Left hindlimb (tissue), 1 donor: ENCODE data around the gene VAPA.

Source experiments
- DNase-seq: peaks from one replicate; pipeline ENCODE4 v3.0.0-alpha.2; 2018

VAPA gene, protein sequence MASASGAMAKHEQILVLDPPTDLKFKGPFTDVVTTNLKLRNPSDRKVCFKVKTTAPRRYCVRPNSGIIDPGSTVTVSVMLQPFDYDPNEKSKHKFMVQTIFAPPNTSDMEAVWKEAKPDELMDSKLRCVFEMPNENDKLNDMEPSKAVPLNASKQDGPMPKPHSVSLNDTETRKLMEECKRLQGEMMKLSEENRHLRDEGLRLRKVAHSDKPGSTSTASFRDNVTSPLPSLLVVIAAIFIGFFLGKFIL

DNA sequence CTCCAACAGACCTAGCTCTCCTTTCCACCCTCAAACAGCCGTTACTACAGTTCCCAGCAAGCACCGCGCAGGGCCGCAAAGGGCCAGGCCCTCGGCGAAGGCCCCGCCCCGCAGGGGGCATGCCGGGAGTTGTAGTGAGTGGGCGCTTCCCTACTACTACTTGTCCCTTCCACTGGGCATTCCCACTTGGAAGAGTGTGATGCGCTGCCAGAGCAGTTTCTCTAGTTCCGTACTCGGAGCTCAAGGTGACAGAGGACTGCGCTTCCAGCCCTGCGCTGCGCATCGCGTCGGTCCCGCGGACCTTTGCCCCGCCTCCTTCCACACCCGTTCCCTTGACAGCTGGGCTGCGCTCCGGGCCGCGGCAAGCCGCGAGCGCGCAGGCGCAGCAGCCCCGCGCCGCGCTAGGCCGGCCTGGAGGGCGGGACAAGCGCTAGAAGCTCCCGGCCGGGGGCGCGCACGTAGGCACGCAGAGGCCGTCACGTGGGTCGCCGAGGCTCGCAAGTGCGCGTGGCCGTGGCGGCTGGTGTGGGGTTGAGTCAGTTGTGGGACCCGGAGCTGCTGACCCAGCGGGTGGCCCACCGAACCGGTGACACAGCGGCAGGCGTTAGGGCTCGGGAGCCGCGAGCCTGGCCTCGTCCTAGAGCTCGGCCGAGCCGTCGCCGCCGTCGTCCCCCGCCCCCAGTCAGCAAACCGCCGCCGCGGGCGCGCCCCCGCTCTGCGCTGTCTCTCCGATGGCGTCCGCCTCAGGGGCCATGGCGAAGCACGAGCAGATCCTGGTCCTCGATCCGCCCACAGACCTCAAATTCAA lies at the start of gene VAPA:
Gene VAPA, plus strand, starts transcription at position 491 of the 808 bp plus-strand sequence. Its CDS starts 241 bp downstream, at position 732.
- peak; percentile 96 for DNase-seq

DNA sequence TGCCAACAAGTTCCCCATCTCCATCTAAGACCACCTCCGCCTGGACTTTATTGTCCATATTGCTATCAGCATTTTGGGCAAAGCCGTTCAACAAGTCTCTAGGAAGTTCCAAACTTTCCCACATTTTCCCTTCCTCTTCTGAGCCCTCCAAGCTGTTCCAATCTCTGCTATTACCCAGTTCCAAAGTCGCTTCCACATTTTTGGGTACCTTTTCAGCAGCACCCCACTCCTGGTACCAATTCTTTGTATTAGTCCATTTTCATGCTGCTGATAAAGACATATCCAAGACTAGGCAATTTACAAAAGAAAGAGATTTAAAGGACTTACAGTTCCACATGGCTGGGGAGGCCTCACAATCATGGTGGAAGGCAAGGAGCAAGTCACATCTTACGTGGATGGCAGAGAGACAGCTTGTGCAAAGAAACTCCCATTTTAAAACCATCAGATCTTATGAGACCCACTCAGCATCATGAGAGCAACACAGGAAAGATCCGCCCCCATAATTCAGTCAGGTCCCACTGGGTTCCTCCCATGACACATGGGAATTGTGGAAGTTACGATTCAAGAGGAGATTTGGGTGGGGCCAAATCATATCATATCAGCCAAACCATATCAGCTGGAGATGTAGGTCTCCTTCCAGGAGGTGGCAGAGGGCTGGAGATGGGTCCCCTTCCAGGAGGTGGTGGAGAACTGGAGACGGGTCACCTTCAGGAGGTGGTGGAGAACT lies 47.9 kb upstream of the VAPA start:
- DNase-seq: no peak

DNA sequence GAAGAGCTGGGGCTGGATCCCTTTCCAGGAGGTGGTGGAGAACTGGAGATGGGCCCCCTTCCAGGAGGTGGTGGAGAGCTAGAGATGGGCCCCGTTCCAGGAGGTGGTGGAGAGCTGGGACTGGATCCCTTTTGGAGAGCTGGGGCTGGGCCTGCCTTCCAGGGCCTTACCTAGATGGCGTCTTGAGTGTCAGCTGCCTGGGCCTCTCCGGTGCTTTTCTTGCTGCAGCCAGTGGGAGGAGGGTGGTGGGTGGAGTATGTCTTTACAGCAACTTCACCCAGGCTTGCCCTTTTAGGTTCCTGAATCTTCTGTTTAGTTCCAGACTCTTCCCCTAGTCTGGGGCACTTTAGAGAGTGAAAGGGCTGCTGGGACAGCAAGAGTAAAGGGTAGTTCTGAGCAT lies 47.2 kb upstream of the VAPA start:
- DNase-seq: no peak

DNA sequence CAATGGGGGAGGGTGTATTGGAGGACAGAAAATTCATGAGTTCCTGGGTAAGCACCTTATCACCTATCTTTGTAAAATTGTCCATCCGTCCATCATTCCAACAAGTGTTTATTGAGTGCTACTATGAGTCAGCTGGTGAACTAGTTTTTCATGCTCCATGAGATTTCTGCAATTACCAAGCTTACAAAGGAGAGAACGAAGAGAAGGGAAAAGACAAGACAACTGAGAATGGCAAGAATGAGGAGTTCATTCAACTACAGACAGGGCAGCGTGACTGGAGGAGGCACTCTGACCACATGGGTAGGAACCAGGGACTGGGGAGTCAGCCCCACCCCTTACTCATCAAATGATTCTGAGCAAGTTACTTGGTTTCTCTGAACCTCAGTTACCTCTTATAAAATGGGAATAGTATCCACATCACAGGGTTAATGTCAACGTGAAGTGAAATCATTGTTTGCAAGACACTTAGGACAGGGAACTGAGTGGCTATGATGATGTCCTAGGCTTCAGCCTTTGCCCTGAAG lies 46.7 kb upstream of the VAPA start:
- no peak for DNase-seq

DNA sequence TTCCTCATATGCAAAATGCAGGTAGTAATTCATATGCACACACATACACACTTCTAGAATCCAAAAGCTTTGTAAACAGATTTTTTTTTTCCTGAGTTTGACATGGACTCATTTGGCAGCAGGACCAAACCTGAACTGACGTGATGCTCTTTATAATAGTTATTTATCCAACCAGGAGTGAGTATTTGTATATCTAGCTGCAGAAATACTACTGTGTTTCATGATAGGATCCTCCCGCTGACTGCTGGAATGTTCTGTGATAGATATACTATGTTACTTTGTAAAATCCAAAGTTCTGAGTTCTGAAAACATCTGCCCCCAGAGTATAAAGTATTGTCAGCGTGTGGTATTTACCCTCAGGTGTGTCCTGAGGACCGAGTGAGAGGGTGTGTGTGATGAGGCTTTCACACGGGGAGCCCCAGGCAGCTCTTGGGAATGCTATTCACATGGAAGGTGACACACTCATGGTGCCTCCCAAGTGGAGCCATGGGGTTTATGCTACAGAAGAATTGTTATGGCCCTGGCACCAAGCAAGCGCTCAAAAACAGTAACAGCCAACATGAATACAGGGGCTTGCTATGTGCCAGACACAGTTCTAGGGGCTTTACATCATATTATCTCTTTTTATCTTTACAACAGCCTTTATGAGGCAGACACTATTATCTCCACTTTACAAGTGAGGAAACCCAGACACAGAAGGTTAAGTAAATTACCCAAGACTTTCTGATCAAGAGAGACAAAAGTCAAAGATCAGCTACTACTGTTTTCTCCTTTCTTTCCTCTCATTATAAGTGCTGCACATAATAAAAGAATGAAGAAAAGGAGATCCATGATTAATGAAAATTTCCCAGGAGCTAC lies 44.7 kb upstream of the VAPA start:
- no peak for DNase-seq

DNA sequence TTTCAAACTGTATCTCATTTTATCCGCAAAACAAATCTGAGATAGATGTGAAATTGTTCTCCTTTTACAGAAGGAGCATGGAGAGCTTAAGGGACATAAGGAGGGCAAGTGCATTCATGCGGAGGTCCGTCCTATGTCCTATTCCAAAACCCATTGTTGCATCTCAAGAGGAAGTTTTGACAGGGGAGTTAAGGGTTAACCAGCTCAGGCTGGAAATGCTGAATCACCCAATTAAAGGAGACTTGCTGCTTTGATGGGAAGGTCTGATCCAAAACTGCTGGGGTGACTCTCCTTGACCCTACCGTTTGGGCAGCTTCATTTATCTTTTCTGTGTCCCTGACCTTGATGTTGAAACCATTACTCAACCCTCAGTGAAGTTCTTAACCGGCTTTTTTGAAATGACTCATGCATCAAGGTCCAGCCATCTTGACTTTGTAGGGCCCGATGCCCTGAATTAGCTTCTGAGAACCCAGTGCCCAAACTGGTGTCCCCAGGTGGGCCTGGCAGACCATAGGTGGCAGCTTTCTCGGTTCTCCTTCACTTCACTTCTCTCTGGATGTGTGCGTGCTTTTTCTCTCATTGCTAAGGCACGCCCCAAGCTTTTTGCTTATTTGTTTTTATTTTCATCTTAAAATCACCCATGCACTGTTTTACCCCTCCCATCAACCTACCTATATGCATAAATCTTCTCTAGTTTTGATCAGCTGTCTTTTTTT lies 43.9 kb upstream of the VAPA start:
- DNase-seq: no peak

DNA sequence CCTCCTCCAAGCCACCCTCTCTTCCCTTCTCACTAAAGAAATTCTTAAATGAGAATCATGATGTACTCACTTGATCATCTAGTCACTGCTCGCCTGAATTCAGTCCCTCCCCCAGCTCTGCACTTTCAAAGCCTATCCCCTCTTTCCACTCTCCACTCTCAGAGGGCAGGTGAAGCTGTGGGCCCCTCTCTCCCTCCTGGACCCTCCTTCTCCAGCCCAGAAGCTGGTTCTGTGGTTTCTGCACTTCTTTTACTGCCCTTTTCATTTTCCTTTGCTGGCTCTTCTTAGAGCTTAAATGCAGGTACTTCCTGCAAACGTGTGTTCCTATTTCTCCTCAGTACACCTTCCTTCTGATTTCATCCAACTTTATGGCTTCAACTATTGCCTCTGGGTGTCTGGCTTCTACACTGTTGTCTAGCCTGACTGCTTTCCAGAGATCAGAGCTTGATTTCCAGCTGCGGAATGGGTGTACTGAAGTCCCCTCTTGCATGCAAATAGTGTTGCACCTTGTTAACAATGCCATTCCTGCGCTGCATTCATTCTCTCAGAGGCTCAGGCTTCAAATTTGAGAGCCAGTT lies 43.3 kb upstream of the VAPA start:
- DNase-seq: no peak

DNA sequence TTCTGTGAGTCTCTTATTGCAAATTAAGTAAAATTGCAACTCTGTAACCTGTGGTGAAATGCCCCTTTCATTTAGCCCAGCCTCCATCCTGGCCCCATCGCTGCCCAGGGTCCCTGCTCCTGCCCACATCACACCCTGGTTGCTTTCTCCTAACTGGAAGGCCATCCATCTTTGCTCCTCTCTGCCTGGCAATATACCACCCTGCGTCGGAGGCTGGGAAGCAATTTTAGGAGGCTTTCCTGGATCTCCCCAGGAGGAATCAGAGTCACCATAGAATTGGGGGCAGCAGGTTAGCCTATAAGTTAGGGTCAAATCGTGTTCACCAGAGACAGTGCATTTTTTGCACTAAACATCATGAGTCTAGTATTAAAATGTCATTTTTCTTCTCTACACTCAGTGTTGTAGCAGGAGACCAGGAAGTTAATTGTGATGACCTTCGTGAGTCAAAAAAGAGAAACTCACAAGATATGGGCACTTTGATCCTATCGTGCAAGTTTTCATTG lies 42.5 kb upstream of the VAPA start:
- DNase-seq: no peak

DNA sequence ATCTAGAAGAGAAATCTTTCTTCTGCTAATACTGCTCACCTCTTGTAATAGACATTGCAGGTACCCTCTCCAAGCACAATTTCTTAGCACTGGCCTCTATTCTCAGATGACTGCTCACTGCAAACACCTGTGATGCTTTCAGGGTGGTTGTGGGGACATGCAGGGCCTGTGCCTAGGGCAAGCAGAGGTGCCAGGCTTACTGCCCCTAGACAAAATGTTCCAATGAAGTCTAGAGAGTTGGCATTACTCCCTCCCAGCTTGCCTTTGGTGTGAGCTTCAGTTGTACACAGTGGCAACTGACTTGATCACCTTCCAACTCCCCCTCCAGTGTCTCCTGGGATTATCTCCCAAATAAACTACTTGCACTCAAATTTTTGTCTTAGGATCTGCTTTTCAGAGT lies 41.0 kb upstream of the VAPA start:
- DNase-seq: no peak

DNA sequence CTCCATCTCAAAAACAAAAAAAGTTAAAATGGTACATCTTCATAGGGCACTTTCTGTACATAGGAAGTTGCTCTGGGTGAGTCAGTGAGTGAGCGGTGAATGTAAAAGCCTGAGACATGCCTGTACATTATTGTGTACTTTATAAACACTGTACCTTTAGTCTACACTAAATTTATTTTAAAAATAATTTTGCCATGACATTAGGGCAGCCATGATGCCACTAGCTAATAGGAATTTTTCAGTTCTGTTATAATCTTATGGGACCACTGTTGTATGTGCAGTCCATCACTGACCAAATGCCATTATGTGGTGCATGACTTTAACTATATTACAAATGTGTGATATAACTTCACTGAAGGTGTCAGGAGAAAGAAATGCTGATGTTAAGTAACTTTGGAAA lies 39.1 kb upstream of the VAPA start:
- DNase-seq: no peak

DNA sequence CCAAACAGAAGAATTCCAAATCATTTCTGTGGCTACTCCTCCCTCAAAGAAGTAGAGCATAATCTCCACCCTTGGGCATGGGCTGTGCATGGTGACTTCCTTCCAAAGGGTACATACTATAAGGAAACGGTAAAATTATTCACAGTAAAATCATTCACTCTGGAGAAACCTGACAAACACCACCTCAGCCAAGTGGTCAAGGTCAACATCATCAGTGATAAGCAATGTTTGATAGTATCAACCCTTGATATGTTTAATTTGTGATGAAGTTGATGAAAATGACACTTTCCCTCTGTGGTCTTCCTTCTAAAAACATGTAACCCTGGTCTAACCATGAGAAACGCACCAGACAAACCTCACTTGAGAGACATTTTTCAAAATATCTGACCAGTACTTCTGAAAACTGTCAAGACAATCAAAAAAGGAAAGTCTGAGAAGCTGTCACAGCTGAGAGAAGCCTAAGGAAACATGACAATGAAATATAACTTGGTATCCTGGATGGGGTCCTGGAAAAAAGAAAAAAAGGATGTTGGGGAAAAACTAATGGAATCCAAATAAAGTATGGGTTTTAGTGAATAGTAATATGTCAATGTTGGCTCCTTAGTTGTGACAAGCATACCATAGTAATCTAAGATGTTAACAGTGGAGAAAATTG lies 37.5 kb upstream of the VAPA start:
- no peak for DNase-seq

DNA sequence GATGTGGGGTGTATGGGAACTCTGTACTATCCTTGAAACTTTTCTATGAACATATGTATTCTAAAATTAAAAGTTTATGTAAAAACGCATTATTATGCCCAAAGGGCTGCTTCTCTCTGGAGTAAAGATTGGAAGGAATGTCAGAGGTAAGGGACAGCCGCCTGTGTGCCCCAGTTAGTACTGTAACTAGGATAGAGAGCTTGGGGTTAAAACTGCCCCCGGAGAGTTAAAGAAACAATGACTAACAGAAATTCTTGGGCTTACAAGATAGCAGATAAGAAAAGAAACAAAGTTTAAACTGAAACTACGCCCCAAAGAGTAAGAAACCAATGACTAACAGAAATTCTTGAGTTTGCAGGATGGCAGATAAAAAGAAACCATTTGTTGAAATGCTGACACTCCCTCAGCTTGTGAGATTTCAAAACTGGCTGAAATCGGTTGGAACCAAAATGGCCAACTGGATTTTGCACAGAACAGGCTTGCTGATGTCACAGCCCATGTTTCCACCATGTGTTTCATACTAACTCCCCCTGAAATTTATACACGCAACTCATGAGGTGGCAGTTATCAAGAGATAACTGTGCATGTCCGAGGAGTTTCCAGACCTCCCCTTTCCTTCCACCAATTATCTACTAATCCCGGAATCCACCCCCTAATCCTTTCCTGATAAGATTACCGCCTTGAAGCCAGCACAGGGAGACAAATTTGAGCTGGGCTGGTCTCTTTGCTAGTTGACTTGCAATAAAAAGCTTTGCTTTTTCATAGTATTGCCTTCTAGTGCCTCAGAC lies 36.8 kb upstream of the VAPA start:
- no peak for DNase-seq

DNA sequence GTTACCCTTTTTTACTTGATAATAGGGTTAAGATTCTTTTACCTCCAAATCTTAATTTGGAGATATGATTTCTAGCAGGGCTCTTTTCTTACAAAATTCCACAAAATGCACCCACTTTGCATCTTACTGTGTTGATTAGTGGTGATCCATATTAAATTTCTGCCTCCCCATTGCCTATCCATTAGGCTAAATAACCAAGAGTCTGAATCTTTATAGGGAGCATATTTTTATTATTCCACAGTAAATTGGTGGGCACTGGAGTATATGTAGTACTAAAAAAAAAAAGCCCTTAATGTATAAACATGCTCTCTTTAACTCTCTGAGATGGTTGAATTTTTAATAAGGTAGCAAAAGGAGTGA lies 36.2 kb upstream of the VAPA start:
- no peak for DNase-seq

DNA sequence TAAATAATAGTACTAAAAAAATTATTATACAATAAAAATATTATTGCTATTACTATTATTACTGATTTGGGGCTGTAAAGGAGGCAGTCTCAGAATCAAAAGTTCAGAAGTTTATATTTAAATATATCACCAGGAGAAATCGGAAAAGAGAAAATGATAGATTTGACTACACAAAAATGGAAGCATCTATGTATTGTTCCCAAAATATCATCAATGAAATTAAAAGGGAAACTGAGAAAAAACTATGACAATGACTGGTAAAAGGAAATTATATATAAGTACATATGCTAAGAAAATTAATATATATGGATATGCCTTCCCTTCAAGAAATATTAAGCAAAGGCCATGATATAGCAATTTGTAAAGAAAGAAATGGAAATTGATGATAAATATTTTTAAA lies 35.7 kb upstream of the VAPA start:
- DNase-seq: no peak

DNA sequence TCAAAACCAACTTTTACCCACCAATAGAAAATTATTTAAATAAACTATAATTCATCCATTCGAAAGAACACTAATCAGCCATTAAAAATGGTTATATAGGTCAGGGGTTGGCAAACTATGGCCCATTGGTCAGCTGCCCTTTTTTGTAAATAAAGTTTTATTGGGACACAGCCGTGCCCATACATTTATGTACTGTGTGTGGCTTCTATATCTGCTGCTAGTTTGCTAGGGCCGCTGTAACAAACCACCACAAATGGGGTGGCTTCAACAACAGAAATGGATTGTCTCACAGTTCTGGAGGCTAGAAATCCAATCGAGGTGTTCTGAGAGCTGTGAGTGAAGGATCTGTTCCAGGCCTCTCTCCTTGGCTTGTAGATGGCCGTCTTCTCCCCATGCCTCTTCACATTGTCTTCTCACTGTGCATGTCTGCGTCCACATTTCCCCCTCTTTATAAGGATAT lies 35.0 kb upstream of the VAPA start:
- DNase-seq: no peak

DNA sequence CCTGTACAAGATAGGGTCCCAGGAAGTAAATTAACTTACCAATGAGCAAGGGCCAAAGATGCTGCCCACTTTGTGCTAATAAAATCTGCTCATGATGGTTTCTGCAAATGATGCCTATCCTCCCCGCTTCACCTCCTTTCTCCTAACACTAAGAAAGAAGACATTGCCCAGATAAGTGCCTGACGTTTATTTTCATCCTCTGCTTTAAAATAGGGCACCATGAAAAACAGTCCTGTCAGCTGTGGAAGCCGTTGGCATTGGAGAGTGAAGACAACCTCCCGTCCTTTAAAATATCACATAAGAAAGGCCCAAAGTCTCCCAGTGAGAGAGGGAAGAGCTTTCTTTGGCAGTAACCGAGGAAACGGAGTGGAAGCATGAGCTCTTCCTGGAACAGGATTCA lies 29.7 kb upstream of the VAPA start:
- no peak for DNase-seq

DNA sequence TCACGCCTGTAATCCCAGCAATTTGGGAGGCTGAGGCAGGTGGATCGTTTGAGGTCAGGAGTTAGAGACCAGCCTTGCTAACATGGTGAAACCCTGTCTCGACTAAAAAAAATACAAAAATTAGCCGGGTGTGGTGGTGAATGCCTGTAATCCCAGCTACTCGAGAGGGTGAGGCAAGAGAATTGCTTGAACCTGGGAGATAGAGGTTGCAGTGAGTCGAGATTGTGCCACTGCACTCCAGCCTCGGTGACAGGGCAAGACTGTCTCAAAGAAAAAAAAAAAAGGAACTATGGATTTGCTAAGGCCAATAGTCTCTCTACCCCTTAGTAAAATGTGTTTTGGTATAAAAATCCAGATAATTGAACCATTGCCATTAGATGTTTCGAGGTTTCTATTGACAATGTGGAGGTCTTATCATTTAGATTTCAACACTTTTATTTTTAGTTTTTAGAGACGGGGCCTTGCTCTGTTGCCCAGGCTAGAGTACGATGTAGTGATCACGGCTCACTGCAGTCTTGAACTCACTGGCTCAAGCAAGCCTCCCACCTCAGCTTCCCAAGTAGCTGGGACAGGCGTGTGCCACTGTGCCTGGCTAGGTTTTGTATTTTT lies 29.2 kb upstream of the VAPA start:
- no peak for DNase-seq

DNA sequence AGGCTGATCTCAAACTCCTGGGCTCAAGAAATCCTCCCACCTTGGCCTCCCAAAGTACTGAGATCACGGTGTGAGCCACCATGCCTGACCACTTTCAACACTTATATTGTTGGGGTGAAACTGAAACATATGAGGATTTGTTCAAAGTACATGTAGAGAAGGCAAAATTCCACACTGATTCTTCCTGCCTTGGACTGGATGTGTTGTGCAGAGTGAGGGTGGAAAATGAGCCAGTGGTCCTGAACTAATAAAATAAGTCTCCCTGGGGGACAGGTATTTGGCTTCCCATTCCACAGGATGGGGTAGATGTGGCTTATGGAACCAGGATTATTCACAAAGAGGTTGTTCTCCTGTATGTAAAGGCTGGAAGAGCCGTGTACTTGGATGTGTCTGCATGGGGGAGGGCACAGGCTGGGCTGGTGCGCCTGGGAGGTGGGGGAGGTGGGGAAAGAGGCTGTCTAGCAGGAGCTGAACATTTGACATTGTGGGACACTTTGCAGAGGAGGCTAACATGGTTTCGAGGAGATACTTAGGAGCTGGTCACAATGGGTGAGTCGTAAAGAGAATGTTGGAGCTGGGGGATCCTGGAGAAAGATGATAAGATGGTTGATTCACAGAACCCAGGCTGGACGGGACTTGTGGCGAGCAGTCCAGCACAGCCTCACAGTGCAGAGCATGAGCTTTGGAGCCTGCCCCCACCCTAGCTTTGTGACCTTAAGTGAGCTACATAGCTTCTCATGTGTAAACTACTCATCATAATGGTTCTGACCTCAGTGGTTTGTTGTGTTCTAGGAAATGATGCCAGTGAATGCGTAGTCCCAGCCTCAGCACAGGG lies 28.4 kb upstream of the VAPA start, which contains the start of gene TXNDC2:
Gene TXNDC2, plus strand, starts transcription at position 804 of the 835 bp plus-strand sequence. CDS start 708 bp downstream, outside the sequence.
- no peak for DNase-seq

DNA sequence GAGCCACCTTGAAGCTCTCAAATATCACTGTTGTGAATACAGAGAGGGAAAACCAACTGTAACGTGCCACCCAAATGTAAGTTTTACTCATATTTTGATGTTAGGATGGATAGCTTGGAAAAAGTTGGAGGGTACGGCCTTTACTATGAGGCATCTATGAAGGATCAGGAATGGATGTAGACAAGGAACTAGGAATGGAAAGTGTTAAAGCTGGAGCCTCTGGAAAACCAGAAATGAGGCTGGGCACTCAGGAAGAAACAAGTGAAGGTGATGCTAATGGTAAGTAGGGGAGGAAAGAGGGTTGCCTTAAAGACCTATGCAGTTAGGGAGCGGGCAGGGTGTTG lies 27.8 kb upstream of the VAPA start:
- no peak for DNase-seq
